GM12801 (cell line): ENCODE measurements around the gene ACACB.

ENCODE experiments used
- CTCF ChIP-seq: IDR thresholded peaks from one replicate; pipeline ENCODE4 v1.5.1; 2011; ENCODE audit warnings: control low read depth; ENCODE audit not compliant: insufficient read length; ENCODE audit errors: extremely low read depth

Gene ACACB

GRCh38 chr12:109222062-109222461 lies 105.7 kb downstream of the ACACB start:
- TF ChIP-seq CTCF, result no peak

- no peak for TF ChIP-seq CTCF
These were observed 106.1 kb downstream of the ACACB start for GRCh38 chr12:109222496-109222895.

GRCh38 chr12:109223211-109223610 lies 106.8 kb downstream of the ACACB start:
- TF ChIP-seq CTCF, result no peak

GRCh38 chr12:109223868-109224267 lies 107.5 kb downstream of the ACACB start:
- TF ChIP-seq CTCF, result no peak

- no peak for TF ChIP-seq CTCF
These were observed 112.3 kb downstream of the ACACB start for GRCh38 chr12:109228664-109229063.

GRCh38 chr12:109230193-109230592 lies 113.8 kb downstream of the ACACB start:
- no peak for TF ChIP-seq CTCF

GRCh38 chr12:109232731-109233130 lies 116.3 kb downstream of the ACACB start:
- no peak for TF ChIP-seq CTCF

GRCh38 chr12:109234012-109234411 lies 117.6 kb downstream of the ACACB start:
- TF ChIP-seq CTCF, result no peak
